OCI-LY3 (cell line): ENCODE data around the gene NR2F2.

Experiments
- H2AFZ ChIP-seq: fragments of 200-600, 300-600 bp; shearing (Covaris generic); 2 replicates; pipeline ENCODE4 v1.6.0; 2014; ENCODE audit warnings: antibody characterized with exemption, low read depth, low read length
- H3K27ac ChIP-seq: fragments of 200-600, 300-600 bp; sonication (generic); 2 replicates; pipeline ENCODE4 v1.5.1; 2014; ENCODE audit warnings: mild to moderate bottlenecking, low read length, moderate library complexity, mixed read lengths
- H3K27me3 ChIP-seq: fragments of 200-600, 300-600 bp; sonication (generic); 2 replicates; pipeline ENCODE4 v1.6.1; 2014; ENCODE audit warnings: low read depth, low read length, mixed read lengths
- H3K36me3 ChIP-seq: fragments of 200-600, 300-600 bp; sonication (generic); replicated peaks from 2 replicates; pipeline ENCODE3; 2014; ENCODE audit warnings: low read depth, low read length, mixed read lengths
- H3K4me1 ChIP-seq: fragments of 300-600, 200-600 bp; sonication (generic); 2 replicates; pipeline ENCODE4 v1.6.1; 2014; ENCODE audit warnings: low read length, mixed read lengths
- H3K4me2 ChIP-seq: fragments of 200-600, 300-600 bp; sonication (generic); 2 replicates; pipeline ENCODE4 v1.6.1; 2014; ENCODE audit warnings: low read length, mixed read lengths
- H3K4me3 ChIP-seq: fragments of 300-600, 200-600 bp; sonication (generic); 2 replicates; pipeline ENCODE4 v1.5.1; 2014; ENCODE audit warnings: antibody characterized with exemption, mild to moderate bottlenecking, low read length, moderate library complexity
- H3K79me2 ChIP-seq: fragments of 300-600, 200-600 bp; shearing (Covaris generic); 2 replicates; pipeline ENCODE4 v1.6.1; 2014; ENCODE audit warnings: mild to moderate bottlenecking, low read length, mixed read lengths
- H3K9ac ChIP-seq: fragments of 300-600, 200-600 bp; shearing (Covaris generic); 2 replicates; pipeline ENCODE4 v1.6.0; 2014; ENCODE audit warnings: mild to moderate bottlenecking, low read length, moderate library complexity
- H3K9me3 ChIP-seq: fragments of 200-600, 300-600 bp; shearing (Covaris generic); 2 replicates; pipeline ENCODE4 v1.6.1; 2014; ENCODE audit warnings: low read length, mixed read lengths; ENCODE audit not compliant: insufficient read depth
- H4K20me1 ChIP-seq: fragments of 200-600, 300-600 bp; sonication (generic); 2 replicates; pipeline ENCODE4 v1.6.1; 2016; ENCODE audit warnings: low read length, mixed read lengths; ENCODE audit not compliant: insufficient read depth
- CTCF ChIP-seq: fragments of 200-600, 300-600 bp; sonication (generic); IDR thresholded peaks from 2 replicates; pipeline ENCODE4 v1.5.1; 2014; ENCODE audit warnings: antibody characterized with exemption, low read length, low read depth
- EZH2phosphoT487 ChIP-seq: fragments of 200-600 bp; shearing (Covaris generic); IDR thresholded peaks from 2 replicates; pipeline ENCODE4 v1.6.1; 2018; ENCODE audit warnings: antibody characterized with exemption, mixed run types, low read depth

The NR2F2 gene

GRCh38 chr15:96351761-96352603 is 21.5 kb downstream of the NR2F2 start:
- Histone ChIP-seq H4K20me1 (no peaks in the 10 kb centered on the region), H3K36me3 (no peaks in the 10 kb centered on the region), H3K79me2 (no peaks in the 10 kb centered on the region), H3K4me1 (no peaks in the 10 kb centered on the region), H3K27ac (no peak overlapping the region), H2AFZ (no peak overlapping the region), H3K27me3 (0 out of 2 replicates have a peak, but pooled peaks cover 8% of the 10 kb centered on the region), H3K4me2 (no peak overlapping the region), H3K9me3 (no peaks in the 10 kb centered on the region), H3K9ac (no peak overlapping the region), H3K4me3 (no peak overlapping the region)
- TF ChIP-seq CTCF (no peak), EZH2phosphoT487 (no peak)

GRCh38 chr15:96352604-96353405 is 22.3 kb downstream of the NR2F2 start:
- no peak overlapping the region for H3K4me2 ChIP-seq
- TF ChIP-seq CTCF (no peak), EZH2phosphoT487 (no peak)
- H4K20me1 ChIP-seq: no peaks in the 10 kb centered on the region
- no peak overlapping the region for H2AFZ ChIP-seq
- no peaks in the 10 kb centered on the region for H3K79me2 ChIP-seq
- H3K27ac ChIP-seq: no peak overlapping the region
- H3K4me1 ChIP-seq: no peaks in the 10 kb centered on the region
- H3K27me3 ChIP-seq: 0 out of 2 replicates have a peak, but pooled peaks cover 8% of the 10 kb centered on the region
- no peaks in the 10 kb centered on the region for H3K9me3 ChIP-seq
- no peaks in the 10 kb centered on the region for H3K36me3 ChIP-seq
- no peak overlapping the region for H3K4me3 ChIP-seq
- H3K9ac ChIP-seq: no peak overlapping the region

GRCh38 chr15:96353416-96353929 is 23.0 kb downstream of the NR2F2 start:
- 0 out of 2 replicates have a peak, but pooled peaks cover 5% of the 10 kb centered on the region for H3K27me3 ChIP-seq
- H3K9ac ChIP-seq: no peak overlapping the region
- no peak overlapping the region for H3K27ac ChIP-seq
- no peak overlapping the region for H2AFZ ChIP-seq
- TF ChIP-seq EZH2phosphoT487 (no peak), CTCF (no peak)
- H3K36me3 ChIP-seq: no peaks in the 10 kb centered on the region
- no peaks in the 10 kb centered on the region for H3K4me1 ChIP-seq
- no peaks in the 10 kb centered on the region for H3K79me2 ChIP-seq
- H3K9me3 ChIP-seq: no peaks in the 10 kb centered on the region
- no peaks in the 10 kb centered on the region for H4K20me1 ChIP-seq
- no peak overlapping the region for H3K4me2 ChIP-seq
- H3K4me3 ChIP-seq: no peak overlapping the region
